ENCODE measurements around the gene KRT16. TPM values are rescaled to one million over a fixed set of nuclear protein-coding genes. Genes with fewer than 3 reads are reported as not detected.
A peak's percentile ranks its signal among the peaks of the same experiment; 100 is the strongest.

Gene KRT16
- total and polyA plus RNA-seq, 2 donors (not counting 3 experiments of a cell fraction or from before 2014, with no cell fraction given) = not detected

DNA sequence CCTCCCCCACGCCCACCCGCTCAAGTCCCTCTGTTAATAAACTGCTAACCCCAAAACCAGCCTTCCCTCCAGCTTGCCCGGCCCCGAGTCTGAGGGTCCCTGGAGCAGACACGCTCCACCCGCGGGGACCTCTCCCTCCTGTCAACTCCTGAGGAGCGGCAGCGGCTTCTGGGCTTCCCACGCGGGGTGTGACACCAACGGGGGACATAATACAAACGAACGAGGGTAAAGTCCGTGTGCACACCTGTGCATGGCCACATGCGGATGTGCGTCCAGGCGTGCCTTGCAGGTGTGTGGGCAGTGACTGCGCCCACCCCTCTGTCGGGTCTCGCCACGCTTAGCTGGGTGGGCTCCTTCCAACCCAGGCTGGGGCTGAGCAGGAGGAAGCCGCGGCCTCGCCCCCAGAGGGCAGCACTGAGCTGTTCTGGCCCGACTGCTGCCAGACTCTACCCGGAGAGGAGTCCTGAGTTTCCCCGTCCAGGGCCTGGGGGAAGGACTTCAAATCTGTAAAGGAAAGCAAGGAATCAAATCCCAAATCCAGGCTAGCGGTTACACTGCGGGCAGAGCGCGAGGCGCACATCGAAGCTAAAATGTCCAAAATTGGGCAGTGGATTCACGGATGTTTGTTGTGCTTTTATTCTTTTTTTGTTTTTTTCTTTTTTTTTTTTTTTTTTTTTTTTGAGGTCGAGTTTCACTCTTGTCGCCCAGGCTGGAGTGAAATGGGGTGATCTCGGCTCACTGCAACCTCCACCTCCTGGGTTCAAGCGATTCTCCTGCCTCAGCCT is 36.0 kb upstream of the KRT16 start:
- peak; percentile 87 for FAIRE-seq
- intact Hi-C loops (cut with micrococcal nuclease) = loop anchor here (1.0 to 5.0 kb wide), 9 partner anchors 14 to 846 kb away; no protein-coding TSS in a partner anchor
- Histone ChIP-seq H3K9ac (replicated peaks; ENCODE audit: extremely low read depth, insufficient read depth, low read length) (no peak overlapping the region), H3K4me3 (replicated peaks in 1 of 3; ENCODE audit: insufficient read depth in 1 of 3, low read depth in 1 of 3, low read length in 3 of 3) (peak overlapping the region in 1 of 3 experiments; percentile 25), H3K79me2 (ENCODE audit: control insufficient read depth, insufficient read depth, low read length) (no peaks in the 10 kb centered on the region), H3K36me3 (ENCODE audit: control insufficient read depth in 2 of 2, extremely low read depth in 1 of 2, insufficient read depth in 2 of 2, low read length in 2 of 2) (no peaks in the 10 kb centered on the region), H3K27me3 (ENCODE audit: control insufficient read depth in 2 of 2, insufficient read depth in 2 of 2, low read length in 2 of 2) (no peaks in the 10 kb centered on the region), H3K9me1 (replicated peaks; ENCODE audit: control insufficient read depth, extremely low read depth, insufficient read depth, low read length) (no peaks in the 10 kb centered on the region), H2AFZ (ENCODE audit: low read depth, low read length) (peak overlapping the region; percentile 88), H3K27ac (ENCODE audit: insufficient read depth, low read depth, low read length) (no peak overlapping the region), H3K9me3 (replicated peaks; ENCODE audit: control insufficient read depth, insufficient read depth, low read length) (no peaks in the 10 kb centered on the region), H3K4me2 (ENCODE audit: insufficient read depth, low read length) (peak overlapping the region; percentile 66), H4K20me1 (replicated peaks; ENCODE audit: control insufficient read depth, extremely low read depth, insufficient read depth, low read length) (no peaks in the 10 kb centered on the region), H3K4me1 (ENCODE audit: control insufficient read depth, extremely low read depth, insufficient read depth, low read length) (peaks cover 7% of the 10 kb centered on the region)
- POLR2A ChIA-PET = interaction anchor here (1.1 kb wide), 1 partner anchor 40 kb away, joined by 4 read pairs; the partner anchor contains the start of gene EIF1
- dilution Hi-C loops (cut with MboI; ENCODE audit: extremely low pct_ligation_motif_present, low sequenced_read_pairs) = no loop called here
- BruUV-seq (replicated peaks) = no TSS peak
- TF ChIP-seq, protein P1, sequence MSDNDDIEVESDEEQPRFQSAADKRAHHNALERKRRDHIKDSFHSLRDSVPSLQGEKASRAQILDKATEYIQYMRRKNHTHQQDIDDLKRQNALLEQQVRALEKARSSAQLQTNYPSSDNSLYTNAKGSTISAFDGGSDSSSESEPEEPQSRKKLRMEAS (IDR thresholded peaks at IDR 0.05; ENCODE audit: insufficient read depth, insufficient read length) = no peak
- TF ChIP-seq, protein P2, sequence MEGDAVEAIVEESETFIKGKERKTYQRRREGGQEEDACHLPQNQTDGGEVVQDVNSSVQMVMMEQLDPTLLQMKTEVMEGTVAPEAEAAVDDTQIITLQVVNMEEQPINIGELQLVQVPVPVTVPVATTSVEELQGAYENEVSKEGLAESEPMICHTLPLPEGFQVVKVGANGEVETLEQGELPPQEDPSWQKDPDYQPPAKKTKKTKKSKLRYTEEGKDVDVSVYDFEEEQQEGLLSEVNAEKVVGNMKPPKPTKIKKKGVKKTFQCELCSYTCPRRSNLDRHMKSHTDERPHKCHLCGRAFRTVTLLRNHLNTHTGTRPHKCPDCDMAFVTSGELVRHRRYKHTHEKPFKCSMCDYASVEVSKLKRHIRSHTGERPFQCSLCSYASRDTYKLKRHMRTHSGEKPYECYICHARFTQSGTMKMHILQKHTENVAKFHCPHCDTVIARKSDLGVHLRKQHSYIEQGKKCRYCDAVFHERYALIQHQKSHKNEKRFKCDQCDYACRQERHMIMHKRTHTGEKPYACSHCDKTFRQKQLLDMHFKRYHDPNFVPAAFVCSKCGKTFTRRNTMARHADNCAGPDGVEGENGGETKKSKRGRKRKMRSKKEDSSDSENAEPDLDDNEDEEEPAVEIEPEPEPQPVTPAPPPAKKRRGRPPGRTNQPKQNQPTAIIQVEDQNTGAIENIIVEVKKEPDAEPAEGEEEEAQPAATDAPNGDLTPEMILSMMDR (IDR thresholded peaks at IDR 0.05; ENCODE audit: extremely low read depth in 1 of 2, insufficient read depth in 1 of 2, low read depth in 1 of 2, low read length in 2 of 2) = peak; percentile 96 to 98
- TF ChIP-seq MYC (IDR thresholded peaks at IDR 0.05; ENCODE audit: low read depth, low read length) (no peak), GATA2 (IDR thresholded peaks at IDR 0.05; ENCODE audit: insufficient read depth, insufficient read length, low read depth, low read length) (no peak)
- CTCF ChIA-PET = interaction anchor here (0.6 to 9.0 kb wide), 64 partner anchors 9 to 1851 kb away, joined by 3 to 319 read pairs (median 5); partner anchors contain the start of genes KRT17, KRT19, KRT33B and KRT36
- DNase-seq (ENCODE audit: low read depth, low spot score) = peak; percentile 78
